SK-N-SH treated with all-trans-retinoic acid at 6 μM for 48 hours (cell line): ENCODE measurements around the gene DNAJC25.

Source experiments
- ATAC-seq: fragments of 200-7000 bp; cut with Tn5 transposase; 3 replicates; pipeline ENCODE4 v1.9.1; 2020; ENCODE audit warnings: mild to moderate bottlenecking, moderate library complexity
- BACH2 ChIP-seq: fragments of 250-450 bp; sonication (Bioruptor Pico); IDR thresholded peaks from 2 replicates; pipeline ENCODE4 v1.9.0; 2021; ENCODE audit warnings: mild to moderate bottlenecking, borderline replicate concordance
- CSDC2 ChIP-seq: fragments of 250-450 bp; sonication (Bioruptor Pico); IDR thresholded peaks from 2 replicates; pipeline ENCODE4 v1.5.0; 2020; ENCODE audit warnings: mild to moderate bottlenecking, moderate library complexity
- CSRNP3 ChIP-seq: fragments of 250-450 bp; sonication (Bioruptor Pico); IDR thresholded peaks from 2 replicates; pipeline ENCODE4 v1.5.1; 2021; ENCODE audit warnings: mild to moderate bottlenecking, moderate library complexity
- ESRRG ChIP-seq: fragments of 250-450 bp; sonication (Bioruptor Pico); IDR thresholded peaks from 2 replicates; pipeline ENCODE4 v1.6.1; 2021; ENCODE audit warnings: mild to moderate bottlenecking
- GLIS3 ChIP-seq: fragments of 250-450 bp; sonication (Bioruptor Pico); IDR thresholded peaks from 2 replicates; pipeline ENCODE4 v1.5.0; 2020; ENCODE audit warnings: mild to moderate bottlenecking, moderate library complexity
- ISL1 ChIP-seq: fragments of 250-450 bp; sonication (Bioruptor Pico); IDR thresholded peaks from 2 replicates; pipeline ENCODE4 v2.1.2; 2022; ENCODE audit warnings: mild to moderate bottlenecking, moderate library complexity
- OSR1 ChIP-seq: fragments of 250-450 bp; sonication (Bioruptor Pico); IDR thresholded peaks from 2 replicates; pipeline ENCODE4 v1.8.0; 2022; ENCODE audit warnings: moderate library complexity, mild to moderate bottlenecking, inconsistent platforms
- PATZ1 ChIP-seq: fragments of 250-450 bp; sonication (Bioruptor Pico); IDR thresholded peaks from 2 replicates; pipeline ENCODE4 v1.8.0; 2020; ENCODE audit warnings: mild to moderate bottlenecking, moderate library complexity, borderline replicate concordance
- RARB ChIP-seq: fragments of 250-450 bp; sonication (Bioruptor Pico); IDR thresholded peaks from 2 replicates; pipeline ENCODE4 v1.8.0; 2021; ENCODE audit warnings: mild to moderate bottlenecking, moderate library complexity
- SNAI2 ChIP-seq: fragments of 250-450 bp; sonication (Bioruptor Pico); IDR thresholded peaks from 2 replicates; pipeline ENCODE4 v1.5.0; 2020; ENCODE audit warnings: mild to moderate bottlenecking, moderate library complexity
- TCF4 ChIP-seq: fragments of 250-450 bp; sonication (Bioruptor Pico); IDR thresholded peaks from 2 replicates; pipeline ENCODE4 v1.8.0; 2021; ENCODE audit warnings: mild to moderate bottlenecking, moderate library complexity, borderline replicate concordance
- TOX ChIP-seq: fragments of 250-450 bp; sonication (Bioruptor Pico); IDR thresholded peaks from 2 replicates; pipeline ENCODE4 v1.8.0; 2021; ENCODE audit warnings: mild to moderate bottlenecking, moderate library complexity, borderline replicate concordance
- ZC3H10 ChIP-seq: fragments of 250-450 bp; sonication (Bioruptor Pico); IDR thresholded peaks from 2 replicates; pipeline ENCODE4 v1.5.1; 2021; ENCODE audit warnings: mild to moderate bottlenecking, moderate library complexity
- ZNF565 ChIP-seq: fragments of 450-650 bp; formaldehyde crosslinking; conservative IDR thresholded peaks from 2 replicates; pipeline ENCODE4 v1.5.0; 2020; ENCODE audit warnings: low read depth, mild to moderate bottlenecking, moderate library complexity
- ZNF70 ChIP-seq: fragments of 450-650 bp; formaldehyde crosslinking; IDR thresholded peaks from 2 replicates; pipeline ENCODE4 v1.5.0; 2020; ENCODE audit warnings: mild to moderate bottlenecking, moderate library complexity
- ZNF8 ChIP-seq: fragments of 450-650 bp; formaldehyde crosslinking; IDR thresholded peaks from 2 replicates; pipeline ENCODE4 v1.5.0; 2020; ENCODE audit warnings: mild to moderate bottlenecking, moderate library complexity
- TF ChIP-seq, protein P1 (sequence below): fragments of 250-450 bp; sonication (Bioruptor Pico); IDR thresholded peaks from 2 replicates; pipeline ENCODE4 v1.5.1; 2020; ENCODE audit warnings: low read depth, mild to moderate bottlenecking, moderate library complexity
- TF ChIP-seq, protein P2 (sequence below): fragments of 250-450 bp; sonication (Bioruptor Pico); IDR thresholded peaks from 2 replicates; pipeline ENCODE4 v1.8.0; 2021; ENCODE audit warnings: low read depth, mild to moderate bottlenecking, moderate library complexity, borderline replicate concordance

DNAJC25 gene

DNA sequence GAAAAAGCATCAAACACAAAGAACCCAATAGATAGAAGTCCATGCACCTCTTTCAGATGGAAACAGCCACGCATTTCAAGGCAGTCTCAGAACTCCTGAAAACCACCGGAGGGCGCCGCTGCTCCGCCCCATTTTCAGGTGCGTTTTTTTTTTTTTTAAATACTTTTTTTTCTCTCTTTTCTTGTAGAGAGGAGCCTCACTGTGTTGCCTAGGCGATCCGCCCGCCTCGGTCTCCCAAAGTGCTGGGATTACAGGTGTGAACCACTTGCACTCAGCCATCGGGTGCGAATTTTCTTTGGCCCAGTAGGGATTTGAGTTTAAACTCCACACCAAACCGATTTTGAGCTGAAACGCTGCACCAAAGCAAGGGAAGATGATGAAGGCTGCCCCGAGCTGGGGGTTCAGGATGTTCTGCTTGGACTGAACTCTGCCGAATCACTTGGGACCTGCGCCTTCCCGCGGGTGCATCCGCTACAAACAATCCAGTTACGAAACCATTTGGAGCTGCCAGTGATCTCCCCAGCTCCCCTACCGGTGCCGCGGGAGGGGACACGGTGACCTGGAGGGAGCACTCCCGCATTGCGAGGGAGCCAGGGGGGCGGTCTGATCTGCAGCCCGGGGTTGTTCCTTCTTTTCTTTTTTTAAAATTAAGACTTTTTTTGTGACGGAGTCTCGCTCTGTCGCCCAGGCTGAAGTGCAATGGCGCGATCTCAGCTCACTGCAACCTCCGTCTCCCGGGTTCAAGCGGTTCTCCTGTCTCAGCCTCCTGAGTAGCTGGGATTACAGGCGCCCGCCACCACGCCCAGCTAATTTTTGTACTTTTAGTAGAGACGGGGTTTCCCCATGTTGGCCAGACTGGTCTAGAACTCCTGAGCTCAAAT lies 33.0 kb upstream of the DNAJC25 start:
- ATAC-seq = peak; percentile 57
- TF ChIP-seq GLIS3 (CRISPR knock-in tag) (0 out of 2 replicates have a peak, but pooled peaks have one; percentile 5), TOX (no peak)

- peak; percentile 60 for ATAC-seq
- TF ChIP-seq PATZ1 = no peak
- TF ChIP-seq ZNF8 (CRISPR knock-in tag) = no peak
- no peak for TF ChIP-seq TCF4 (CRISPR knock-in tag)
- no peak for TF ChIP-seq CSDC2
- TF ChIP-seq OSR1 = no peak
- TF ChIP-seq, protein P1, sequence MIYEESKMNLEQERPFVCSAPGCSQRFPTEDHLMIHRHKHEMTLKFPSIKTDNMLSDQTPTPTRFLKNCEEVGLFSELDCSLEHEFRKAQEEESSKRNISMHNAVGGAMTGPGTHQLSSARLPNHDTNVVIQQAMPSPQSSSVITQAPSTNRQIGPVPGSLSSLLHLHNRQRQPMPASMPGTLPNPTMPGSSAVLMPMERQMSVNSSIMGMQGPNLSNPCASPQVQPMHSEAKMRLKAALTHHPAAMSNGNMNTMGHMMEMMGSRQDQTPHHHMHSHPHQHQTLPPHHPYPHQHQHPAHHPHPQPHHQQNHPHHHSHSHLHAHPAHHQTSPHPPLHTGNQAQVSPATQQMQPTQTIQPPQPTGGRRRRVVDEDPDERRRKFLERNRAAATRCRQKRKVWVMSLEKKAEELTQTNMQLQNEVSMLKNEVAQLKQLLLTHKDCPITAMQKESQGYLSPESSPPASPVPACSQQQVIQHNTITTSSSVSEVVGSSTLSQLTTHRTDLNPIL (CRISPR knock-in tag) = no peak
- TF ChIP-seq SNAI2 (CRISPR knock-in tag) = no peak
- no peak for TF ChIP-seq BACH2
Observed at GRCh38 chr9:111598733-111599091, 32.4 kb upstream of the DNAJC25 start.

- no peak for TF ChIP-seq ESRRG (CRISPR knock-in tag)
- TF ChIP-seq PATZ1 = no peak
- TF ChIP-seq ZNF70 (CRISPR knock-in tag) = no peak
- TF ChIP-seq ZC3H10 (CRISPR knock-in tag) = no peak
- TF ChIP-seq BACH2 = no peak
- no peak for TF ChIP-seq GLIS3 (CRISPR knock-in tag)
- TF ChIP-seq CSRNP3 (CRISPR knock-in tag) = no peak
- no peak for TF ChIP-seq SNAI2 (CRISPR knock-in tag)
- ATAC-seq = peak; percentile 90
Observed at GRCh38 chr9:111599092-111599954, 31.8 kb upstream of the DNAJC25 start, which contains the start of gene PTGR1. Gene PTGR1 (minus strand): TSS chr9:111599647. CDS start chr9:111597422, 2,225 bp downstream.

DNA sequence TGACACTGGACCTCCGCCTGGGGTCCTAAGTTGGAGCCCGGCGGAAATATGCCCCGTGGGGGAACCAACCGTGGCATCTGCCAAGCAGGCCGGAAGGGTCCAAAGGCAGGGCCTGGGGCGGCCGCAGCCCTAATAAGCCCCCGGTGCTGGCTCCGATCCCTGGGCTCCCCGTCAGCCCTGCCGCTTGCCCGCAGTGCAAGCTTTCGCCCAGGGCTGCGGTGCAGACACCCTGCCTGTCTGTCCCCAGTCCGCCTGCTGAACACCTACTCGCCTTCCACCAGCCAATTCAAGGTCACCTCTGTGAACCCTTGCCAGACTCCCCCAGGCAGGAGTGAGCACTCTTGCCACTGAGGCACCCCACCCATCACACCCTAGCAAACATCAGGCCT lies 31.2 kb upstream of the DNAJC25 start:
- TF ChIP-seq RARB (CRISPR knock-in tag) (no peak), ZNF8 (CRISPR knock-in tag) (no peak), ZNF565 (no peak)
- ATAC-seq = no peak

GRCh38 chr9:111601237-111602018 lies 29.7 kb upstream of the DNAJC25 start:
- TF ChIP-seq, protein P1 (CRISPR knock-in tag) = no peak
- TF ChIP-seq, protein P2, sequence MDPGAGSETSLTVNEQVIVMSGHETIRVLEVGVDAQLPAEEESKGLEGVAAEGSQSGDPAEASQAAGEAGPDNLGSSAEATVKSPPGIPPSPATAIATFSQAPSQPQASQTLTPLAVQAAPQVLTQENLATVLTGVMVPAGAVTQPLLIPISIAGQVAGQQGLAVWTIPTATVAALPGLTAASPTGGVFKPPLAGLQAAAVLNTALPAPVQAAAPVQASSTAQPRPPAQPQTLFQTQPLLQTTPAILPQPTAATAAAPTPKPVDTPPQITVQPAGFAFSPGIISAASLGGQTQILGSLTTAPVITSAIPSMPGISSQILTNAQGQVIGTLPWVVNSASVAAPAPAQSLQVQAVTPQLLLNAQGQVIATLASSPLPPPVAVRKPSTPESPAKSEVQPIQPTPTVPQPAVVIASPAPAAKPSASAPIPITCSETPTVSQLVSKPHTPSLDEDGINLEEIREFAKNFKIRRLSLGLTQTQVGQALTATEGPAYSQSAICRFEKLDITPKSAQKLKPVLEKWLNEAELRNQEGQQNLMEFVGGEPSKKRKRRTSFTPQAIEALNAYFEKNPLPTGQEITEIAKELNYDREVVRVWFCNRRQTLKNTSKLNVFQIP (CRISPR knock-in tag) = no peak
- TF ChIP-seq RARB (CRISPR knock-in tag) (no peak), ESRRG (CRISPR knock-in tag) (no peak), ZNF8 (CRISPR knock-in tag) (no peak), PATZ1 (no peak), GLIS3 (CRISPR knock-in tag) (no peak), BACH2 (no peak), ISL1 (no peak)
- TF ChIP-seq, all 23 proteins: peak for 0
- no peak for ATAC-seq
